ENCODE data around the gene IL4I1.

The IL4I1 gene

DNA sequence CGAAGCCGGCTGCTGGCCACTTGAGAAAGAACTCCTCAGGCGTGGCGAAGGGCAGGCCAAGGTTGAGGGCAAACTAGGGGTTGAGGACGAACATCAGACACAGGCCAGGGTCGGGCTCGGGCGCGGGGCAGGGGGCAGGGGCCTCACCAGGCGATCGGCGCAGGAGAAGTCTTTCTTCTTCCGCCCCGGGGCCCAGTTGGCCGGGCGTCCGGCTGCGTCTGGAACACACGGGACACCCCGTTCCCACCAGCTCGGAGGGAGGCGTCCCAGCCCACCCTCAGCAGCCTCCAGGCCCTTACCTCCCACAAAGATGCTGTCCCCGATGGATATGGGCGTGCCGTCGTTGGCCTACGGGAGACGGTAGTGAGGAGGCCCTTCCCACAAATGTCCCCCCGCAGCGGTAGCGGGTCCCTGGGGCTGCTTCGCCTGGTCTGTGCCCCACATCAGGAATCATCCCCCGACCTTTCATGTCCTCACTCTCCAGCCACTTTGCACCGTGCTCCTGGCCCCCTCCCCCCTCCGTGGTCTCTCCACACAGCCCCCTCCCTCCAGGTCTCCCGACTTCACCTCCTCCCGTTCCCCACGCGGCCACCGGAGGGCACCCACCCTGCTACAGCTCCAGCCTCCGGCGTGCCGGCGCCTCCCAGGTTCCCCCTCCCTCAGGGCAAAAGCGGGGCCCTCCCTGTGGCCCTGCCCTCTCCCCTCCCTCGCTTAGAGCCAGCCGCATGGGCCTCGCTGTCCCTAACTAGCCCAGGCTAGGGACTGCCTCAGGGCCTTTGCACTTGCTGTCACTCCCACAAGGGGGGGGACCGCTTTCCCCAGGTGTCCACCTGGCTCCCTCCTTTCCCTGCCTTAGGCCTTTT, 34.1 kb downstream of the IL4I1 start:
- DNase-seq (ENCODE audit: low spot score): no peak

DNA sequence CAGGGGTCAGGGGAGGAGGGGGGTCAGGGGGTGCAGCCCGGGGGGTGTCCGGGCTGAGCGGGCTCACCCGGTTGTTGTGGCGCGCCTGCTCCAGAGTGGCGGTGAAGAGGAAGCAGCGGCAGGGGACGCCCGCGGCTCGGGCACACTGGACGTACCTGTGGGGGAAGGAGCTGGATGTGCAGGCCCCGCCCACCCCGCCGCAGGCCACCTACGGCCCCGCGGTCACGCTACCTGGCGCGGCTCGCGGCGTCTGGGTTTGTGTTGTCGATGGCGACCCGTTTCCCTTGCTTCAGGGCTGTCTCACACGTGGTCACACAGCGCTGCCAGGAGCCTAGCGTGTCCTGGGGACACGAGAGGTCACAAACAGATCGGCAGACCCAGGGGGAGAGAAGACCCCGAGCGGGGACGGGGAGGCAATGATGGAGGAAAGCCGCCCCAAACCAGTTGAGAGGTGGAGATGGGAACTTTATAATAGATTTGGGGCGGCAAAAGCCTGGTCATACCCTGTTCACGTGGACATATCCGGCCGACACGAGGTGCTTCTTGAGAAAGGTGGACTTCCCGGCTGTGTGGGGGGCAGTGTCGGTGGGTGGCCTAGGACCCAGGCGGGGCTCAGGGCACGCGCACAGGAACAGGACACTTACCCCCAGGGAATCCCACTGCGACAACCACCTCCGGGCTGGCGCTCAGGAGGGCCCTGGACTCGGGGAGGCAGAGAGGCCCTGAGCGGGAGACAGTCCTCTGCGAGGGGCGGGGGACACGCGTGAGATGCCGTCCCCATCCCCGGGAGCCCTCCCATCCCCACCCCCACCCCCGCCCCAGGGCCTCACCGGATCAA, 34.9 kb downstream of the IL4I1 start:
- DNase-seq (ENCODE audit: low spot score): no peak

DNA sequence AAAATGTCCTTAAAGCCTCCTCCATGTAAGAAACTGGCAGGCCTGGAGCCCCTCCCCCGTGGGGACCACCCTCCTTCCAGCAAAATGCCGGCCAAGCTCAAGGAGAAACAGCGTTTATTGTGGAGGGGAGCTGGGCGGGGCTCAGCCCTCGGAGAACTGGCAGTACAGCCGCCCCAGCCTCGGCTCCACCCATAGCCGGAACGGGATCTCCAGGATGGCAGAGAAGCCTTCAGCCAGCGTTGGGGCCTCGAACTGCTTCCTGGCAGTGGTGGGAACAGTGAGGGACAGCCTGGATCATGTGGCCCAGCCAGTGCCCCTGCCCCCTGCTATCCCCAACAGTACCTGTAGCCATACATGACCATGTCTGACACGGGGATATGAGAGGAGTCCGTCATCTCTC, 35.6 kb downstream of the IL4I1 start:
- DNase-seq (ENCODE audit: low spot score): no peak

DNA sequence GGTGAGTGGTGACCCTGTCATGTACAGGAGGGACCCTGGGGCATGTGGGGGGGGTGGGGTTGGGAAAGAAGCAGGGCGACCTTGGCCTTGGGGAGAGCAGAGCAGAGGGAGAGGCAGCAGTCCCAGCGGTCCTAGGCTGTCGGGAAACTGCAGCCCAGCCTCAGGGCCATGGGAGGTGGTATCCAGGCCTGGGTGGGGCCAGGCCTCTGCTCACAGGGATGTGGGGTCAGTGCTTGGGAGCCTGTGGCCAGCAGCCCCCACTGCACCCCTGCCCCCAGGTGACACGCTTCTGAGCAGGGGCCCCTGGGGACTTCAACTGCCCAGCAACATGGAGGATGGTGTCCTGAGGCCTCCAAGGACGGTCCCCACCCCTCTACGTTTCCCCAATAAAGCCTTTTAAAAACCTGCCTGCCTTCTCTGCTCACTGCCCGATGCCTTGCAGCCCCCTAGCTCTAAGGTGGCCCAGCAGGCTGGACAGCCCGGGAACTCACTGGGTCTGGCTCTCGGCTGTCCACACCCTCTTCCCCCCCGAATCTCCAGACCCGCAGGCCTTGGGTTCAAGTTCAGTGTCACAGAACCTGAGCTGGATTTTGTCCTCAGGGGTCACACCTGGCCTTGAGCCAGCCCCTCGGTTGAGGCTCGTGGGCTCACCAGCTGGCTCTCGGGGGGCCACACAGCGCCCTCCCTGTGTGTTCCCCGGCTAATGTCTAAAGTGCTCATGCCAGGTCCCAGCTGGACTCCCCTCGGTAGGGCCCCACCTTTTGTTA, 36.2 kb downstream of the IL4I1 start:
- DNase-seq (ENCODE audit: low spot score): no peak

DNA sequence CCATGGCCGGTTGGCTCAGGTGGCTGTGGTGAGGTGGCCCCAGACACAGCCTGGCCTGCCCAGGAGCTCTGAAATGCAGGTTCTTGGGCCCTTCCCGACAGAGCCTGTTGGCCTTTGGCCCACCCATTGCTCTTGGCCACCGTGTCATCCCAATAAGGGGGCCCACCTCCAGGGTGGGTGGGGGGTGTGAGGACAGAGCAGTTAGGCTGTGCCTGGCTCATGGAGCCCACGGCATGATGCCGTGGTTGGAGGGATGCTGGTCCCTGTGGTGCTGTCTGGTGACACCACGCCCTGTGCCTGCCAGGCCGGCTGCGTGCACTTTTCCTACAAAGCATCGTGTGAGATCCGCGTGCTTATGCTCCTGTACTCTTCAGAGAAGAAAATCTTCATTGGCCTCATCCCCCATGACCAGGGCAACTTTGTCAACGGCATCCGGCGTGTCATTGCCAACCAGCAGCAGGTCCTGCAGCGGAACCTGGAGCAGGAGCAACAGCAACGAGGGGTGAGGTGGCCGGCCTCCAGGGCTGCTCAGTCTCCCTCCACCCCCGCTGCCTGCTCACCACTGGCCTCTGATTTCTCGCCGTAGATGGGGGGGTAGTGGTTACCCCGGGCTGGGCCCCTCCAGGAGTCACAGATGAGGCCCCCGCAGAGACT, 36.9 kb downstream of the IL4I1 start:
- no peak for DNase-seq (ENCODE audit: low spot score)

DNA sequence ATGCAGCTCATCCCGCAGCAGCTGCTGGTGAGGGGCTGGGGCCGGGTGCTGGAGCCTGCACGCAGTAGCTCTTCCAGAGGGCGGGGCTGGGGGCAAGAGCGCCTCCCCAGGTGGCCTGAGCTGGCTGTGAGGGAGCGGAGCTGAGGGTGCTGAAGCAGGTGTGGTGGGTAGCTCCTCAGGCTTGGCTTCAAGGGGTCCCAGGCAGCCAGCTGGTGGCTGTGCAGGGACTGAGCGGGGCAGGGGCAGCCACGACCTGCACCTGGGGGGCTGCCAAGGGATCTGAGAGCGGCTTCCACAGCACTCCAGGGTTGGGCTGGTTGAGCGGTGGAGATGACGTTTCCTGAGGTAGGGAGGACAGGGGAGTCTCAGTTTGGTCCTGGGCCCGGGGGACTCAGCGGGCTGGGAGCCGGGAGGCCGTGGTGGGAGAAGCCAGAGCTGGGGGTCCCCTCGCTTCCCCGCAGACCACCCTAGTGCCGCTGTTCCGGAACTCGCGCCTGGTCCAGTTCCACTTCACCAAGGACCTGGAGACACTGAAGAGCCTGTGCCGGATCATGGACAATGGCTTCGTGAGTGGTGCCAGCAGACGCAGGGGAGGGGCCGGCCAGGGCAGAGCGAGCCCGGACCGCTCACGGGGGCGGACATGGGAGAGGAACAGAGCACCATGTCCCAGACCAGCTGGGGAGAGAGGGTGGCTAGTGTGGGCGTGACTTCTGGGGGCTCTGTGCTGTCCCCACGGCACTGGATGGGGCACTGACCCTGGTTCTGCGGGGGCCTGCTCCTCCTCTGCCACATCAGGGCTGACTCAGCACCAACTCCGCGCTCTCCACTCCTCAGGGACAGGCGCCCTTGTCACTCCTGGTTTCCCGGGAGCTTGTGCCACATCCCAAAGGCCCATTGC, 38.4 kb downstream of the IL4I1 start:
- no peak for DNase-seq (ENCODE audit: low spot score)

DNA sequence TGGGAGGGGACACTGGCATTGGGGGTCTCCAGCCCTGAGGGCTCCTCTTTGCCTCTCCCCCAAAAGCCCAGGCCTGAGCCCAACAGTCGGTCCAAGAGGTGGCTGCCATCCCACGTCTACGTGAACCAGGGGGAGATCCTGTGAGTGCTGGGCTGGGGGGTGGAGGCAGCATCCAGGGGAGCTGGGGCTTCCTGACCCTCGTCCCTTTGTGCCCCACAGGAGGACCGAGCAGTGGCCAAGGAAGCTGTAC, 38.9 kb downstream of the IL4I1 start:
- DNase-seq (ENCODE audit: low spot score): no peak

DNA sequence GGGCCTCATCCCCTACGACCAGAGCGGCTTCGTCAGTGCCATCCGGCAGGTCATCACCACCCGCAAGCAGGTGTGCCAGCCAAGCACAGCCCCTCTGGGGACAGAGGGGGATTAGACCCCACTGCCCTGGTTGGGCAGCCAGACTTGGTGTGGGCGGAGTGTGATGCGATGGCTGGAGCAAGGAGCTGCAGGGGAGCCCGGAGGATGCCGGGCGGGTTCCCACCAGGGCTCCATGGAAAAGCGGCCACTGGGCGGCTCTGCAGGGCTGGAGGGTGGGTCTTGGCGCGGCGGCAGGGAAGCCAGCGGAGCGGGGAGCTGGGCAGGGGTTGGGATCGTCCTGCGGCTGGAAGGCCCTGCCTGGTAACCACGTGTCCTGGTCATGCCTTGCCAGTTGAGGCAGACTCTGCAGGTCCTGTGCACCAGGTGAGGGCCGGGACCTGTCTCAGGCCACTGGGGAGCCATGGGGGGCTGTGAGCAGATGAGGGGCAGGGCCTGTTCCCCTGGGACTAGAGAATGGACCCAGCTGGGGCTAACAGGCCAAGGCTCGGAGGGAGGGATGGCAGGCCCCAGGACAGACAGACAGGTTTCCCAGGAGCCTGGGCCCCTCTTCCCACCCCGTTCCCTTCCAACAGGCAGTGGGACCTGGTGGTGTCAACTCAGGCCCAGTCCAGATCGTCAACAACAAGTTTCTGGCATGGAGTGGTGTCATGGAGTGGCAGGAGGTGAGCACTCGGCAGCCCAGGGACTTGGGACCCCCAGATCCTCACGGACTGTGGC, 39.4 kb downstream of the IL4I1 start:
- no peak for DNase-seq (ENCODE audit: low spot score)

DNA sequence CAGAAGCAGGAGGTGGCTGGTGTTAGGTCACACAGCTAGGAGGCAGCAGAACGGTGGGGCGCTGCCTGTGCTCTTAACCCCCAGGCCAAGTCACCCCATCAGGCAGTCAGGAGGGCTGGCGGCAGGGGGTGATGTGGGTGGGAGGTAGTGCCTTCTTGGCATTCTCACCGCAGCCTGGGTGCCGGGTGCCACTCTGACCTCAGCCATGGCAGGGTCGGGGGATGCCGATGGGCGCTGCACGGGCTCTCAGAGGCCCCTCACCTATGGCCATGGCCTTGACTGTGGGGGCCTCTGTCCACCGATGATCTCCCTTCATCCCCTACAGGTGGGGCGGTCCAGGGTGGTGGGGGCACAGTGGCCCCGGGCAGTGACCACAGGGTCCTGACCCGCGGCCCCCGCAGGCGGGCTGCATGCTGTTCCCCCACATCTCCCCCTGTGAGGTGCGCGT, 40.1 kb downstream of the IL4I1 start:
- no peak for DNase-seq (ENCODE audit: low spot score)

DNA sequence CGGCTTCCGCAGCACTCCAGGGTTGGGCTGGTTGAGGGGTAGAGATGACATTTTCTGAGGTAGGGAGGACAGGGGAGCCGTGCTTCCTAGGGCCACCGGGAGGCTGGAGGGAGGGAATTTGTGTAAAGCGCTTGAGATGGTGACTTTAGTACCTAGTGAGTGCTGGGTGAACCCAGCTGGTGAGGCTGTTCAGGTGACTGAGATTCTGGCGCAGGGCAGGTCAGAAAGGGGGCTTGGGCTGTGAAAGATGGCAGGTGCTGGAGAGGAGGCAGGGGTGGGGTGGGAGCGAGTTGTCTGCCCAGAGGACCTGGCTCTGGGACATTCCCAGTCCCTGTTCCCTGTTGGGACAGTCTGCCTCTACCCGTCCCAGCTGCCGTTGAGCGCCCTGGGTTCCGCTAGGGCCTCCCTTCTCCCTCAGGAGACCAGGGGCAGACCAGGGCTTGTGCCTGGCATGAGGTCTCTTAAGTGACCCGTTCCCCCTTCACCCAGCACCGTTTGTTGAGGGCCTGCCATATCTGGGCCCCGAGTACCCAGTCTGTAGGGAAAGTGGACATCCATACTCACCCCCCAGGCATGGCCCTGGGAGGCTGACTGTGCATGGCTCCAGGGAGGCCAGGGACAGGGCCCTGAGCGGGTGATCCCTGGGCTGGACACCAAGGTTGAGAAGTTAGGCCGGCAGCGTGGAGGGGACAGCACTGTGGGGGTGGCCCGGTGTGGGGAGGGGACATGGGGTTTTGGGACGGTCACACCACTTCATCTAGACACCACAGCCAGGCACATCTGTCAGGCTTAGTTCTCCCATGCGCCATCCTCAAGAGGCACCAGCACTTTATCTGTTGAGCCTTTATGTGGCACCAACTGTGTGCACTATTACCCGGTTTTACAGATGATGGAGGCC, 40.8 kb downstream of the IL4I1 start:
- DNase-seq (ENCODE audit: low spot score): no peak

DNA sequence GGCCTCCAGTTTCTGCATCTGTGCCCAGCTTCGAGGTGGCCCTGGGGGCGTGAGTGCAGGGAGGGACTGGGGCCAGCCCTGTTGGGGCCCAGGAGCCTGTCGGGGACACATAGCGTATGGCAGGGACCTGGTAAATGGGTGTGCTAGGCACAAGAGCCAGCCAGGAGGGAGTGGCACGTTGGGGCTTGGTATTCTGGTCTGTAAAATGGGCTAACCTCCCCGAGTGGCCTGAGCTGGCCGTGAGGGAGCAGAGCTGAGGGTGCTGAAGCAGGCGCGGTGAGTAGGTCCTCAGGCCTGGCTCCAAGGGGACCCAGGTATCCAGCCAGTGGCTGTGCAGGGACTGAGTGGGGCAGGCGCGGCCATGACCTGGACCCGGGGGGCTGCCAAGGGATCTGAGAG, 41.4 kb downstream of the IL4I1 start:
- no peak for DNase-seq (ENCODE audit: low spot score)

DNA sequence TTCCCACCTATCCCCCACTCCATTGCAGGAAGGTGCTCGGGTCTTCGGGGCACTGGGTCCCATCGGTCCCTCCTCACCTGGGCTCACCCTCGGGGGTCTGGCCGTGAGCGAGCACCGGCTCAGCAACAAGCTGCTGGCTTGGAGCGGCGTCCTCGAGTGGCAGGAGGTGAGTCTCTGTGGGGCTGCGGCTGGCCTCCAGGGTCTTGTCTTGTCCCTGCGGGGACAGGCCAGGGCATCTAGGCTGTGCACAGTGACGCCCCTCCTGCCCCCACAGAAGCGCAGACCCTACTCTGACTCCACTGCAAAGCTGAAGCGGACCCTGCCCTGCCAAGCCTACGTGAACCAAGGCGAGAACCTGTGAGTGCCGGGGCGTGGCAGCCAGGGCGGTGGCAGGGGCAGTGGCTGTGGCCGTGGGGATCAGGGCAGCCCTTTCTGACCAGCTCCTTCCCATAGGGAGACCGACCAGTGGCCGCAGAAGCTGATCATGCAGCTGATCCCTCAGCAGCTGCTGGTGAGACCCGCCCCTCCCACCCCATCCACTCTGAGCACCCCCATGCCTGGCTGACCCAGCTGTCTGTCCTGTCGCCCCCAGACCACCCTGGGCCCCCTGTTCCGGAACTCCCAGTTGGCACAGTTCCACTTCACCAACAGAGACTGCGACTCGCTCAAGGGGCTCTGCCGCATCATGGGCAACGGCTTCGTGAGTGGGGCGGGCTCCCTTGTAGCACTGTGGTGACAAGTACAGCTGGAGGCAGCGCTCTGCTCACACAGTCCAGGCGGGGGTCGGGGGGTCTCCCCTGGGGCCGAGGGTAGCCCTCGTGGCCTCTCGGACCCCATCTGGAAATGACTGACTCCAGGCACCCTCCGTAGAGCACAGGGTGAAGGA, 42.1 kb downstream of the IL4I1 start:
- DNase-seq (ENCODE audit: low spot score): no peak

DNA sequence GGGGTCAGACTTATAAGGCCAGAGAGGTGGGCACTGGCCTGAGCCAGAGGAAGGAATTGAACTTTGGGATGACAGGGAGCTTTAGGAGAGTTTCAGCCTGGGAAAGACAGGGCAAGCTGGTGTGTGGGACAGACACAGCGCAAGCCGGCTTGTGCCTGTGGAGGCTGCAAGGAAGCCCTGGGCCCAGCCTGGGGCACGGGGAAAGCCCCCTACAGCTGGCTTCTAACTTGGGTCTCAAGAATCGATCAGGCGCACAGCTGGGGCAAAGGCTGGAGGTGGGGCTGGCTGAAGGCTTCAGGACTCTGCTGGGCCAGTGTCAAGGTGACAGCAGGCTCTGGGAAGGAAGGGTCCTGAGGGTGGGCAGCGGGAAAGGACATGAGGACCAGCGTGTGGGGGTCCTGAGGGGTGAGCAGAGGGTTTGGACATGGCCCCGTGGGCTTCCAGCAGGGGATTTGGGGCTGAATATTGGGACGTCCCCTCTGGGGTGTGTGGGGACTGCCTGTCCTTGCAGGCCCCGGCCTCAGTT, 42.8 kb downstream of the IL4I1 start:
- DNase-seq (ENCODE audit: low spot score): no peak

DNA sequence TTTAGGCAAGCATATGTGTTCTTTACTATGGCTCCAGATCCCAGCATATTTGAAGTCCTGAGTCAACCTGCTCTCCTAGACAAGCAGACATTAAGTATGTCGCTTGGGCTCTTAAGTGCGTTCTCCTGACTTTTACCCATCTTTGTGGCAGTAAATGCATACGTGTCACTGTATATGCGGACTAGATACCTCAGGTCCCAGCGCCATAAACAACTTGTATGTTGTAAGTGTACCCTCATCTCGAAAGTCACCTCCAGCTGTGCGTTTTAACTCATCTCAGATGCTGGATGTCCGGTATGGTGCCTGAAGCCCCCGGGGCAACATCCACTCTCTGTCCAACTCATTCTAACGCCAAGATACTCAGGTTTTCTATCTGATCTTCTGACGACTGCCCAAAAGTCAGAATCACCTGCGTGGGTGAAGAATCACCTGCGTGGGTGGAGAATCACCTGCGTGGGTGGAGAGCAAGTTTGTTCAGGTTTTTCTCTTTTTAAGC, 44.0 kb downstream of the IL4I1 start:
- no peak for DNase-seq (ENCODE audit: low spot score)

DNA sequence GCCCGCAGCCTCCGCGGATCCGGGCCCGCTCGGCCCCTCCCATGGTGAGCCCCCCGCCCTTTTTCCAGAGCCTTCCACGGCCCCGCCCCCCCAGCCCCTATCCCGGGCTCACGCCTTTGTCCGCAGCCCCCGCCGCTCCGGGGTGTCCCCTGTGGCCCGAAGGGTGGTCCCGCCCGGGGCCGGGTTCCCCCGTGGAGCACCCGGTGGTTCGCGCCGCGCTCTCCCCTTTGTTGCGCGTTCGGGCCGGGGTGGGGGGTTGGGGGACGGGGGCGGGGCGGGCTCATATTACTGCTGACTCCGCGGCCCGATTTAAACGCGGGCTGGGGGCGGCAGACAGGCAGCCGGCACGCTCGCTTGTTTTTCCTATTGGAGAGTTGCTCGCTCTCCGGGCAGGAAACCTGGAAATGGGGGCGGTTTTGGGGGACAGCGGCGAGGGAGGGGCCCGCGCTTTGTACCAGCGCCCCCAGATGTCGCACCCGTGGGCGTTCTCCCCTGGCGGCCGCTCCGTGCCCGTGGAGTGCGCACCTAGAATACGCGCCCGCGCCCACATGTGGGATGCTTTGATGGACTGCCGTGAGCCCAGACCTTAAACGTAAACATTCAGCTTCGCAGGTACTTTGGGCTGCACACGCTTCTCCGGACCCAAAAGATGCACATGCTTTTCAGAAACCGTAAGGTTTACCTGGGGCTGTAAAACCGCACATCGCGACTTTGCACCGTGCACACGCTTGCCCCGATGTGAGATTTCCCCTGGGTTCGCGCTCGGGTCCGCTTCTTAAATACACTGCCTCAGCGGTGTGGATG, 45.0 kb downstream of the IL4I1 start:
- no peak for DNase-seq (ENCODE audit: low spot score)

DNA sequence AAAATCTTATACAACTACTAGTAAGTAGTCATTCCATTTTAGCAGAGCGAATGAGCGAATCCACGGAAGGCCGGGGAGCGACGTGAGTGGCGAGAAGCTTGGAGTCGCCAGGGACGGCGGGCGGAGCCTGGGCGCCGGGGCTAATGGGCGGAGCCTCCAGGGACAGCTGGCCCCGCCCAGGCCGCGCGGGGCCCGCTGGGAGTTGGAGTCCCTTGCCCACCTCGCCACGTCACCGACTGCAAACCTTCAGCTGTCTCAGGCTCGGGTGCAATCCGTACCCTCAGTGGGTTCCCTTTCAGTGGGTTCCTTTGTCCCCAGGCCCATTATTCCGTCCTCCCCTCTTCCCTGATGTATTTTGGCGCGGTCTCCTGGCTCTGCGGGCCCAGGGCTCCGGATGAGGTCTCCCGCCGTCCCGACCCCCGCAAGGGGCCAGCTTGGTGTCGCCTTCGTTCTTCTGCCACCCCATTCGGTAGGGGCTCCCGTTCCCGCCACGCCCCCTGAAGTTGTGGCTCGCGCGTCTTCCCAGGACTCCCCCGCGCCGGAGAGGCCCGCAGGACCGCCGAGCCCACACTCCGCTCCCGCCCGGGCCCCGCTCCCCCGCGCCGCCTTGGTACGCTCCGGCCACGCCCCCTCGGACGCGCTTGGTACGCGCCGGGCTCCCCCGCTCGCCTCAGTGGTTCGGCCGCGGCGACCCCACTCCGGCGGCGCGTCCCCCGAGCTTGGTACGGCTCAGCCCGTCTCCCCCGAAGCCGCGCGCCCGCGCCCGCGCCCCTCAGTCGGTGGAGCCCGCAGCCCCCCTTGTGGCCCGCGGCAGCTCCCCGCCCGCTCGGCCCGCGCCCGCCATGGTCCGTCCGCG, 46.0 kb downstream of the IL4I1 start, which contains the start of gene PTOV1:
PTOV1 (plus strand) TSS at position 673 of the 856 bp plus-strand sequence.
- peak; percentile 89 for DNase-seq (ENCODE audit: low spot score)

Data from kidney capillary endothelial cell (primary cell).